HG03432 (cell line): Measurements from ENCODE around the gene CACFD1.
"Not testable (repeated sequence)": the region's sequence is repeated elsewhere in the genome, so short reads cannot be mapped to it uniquely, and the experiment has no call there.

Experiments
- ATAC-seq: cut with Tn5 transposase; IDR thresholded peaks from one replicate; pipeline ENCODE4 v1.9.1; 2021; ENCODE audit warnings: mild to moderate bottlenecking, moderate library complexity; ENCODE audit not compliant: unreplicated experiment

Gene CACFD1

GRCh38 chr9:133439337-133439736, 20.4 kb upstream of the CACFD1 start:
- no peak for ATAC-seq

- peak; percentile 47 for ATAC-seq
Observed at GRCh38 chr9:133440874-133441273, 18.9 kb upstream of the CACFD1 start.

DNA sequence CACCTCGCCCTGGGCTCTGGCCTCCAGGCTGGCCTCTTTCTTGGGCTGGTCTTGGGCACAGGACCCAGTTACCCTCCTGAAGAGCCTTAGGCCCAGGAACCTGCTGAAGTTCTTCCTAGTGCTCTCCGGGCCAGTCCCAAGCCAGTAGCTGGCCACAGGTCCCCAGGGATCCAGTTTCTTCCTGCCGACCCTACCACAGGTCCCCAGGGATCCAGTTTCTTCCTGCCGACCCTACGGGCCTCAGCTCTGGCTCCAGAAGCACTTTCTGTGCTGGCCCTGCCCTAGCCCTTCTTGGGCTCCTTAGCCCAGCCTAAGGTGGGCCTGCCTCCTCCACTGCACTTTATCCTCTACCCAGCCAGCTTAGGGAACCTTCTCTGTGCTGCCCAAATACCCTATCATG, 18.2 kb upstream of the CACFD1 start:
- ATAC-seq, result no peak

DNA sequence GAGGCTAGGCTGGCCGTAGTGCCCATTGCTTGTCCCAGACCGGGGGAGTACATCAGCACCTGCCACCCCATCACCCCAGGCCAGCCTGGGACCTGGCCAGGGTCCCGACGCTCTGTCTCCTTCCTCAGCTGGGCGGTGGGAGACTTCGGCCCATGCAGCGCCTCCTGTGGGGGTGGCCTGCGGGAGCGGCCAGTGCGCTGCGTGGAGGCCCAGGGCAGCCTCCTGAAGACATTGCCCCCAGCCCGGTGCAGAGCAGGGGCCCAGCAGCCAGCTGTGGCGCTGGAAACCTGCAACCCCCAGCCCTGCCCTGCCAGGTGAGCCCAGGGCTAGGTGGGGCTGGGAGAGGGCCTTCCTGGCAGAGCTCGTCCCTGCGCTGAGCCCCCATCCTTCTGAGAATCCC, 16.5 kb upstream of the CACFD1 start:
- ATAC-seq, result no peak

- ATAC-seq, result no peak
Observed at GRCh38 chr9:133443982-133444381, 15.8 kb upstream of the CACFD1 start.

GRCh38 chr9:133445293-133445969, 14.3 kb upstream of the CACFD1 start:
- no peak for ATAC-seq

GRCh38 chr9:133448487-133448972, 11.2 kb upstream of the CACFD1 start:
- no peak for ATAC-seq

GRCh38 chr9:133449760-133450159, 10.0 kb upstream of the CACFD1 start:
- no peak for ATAC-seq

GRCh38 chr9:133451865-133452264, 7.9 kb upstream of the CACFD1 start:
- ATAC-seq, result not testable (repeated sequence)

DNA sequence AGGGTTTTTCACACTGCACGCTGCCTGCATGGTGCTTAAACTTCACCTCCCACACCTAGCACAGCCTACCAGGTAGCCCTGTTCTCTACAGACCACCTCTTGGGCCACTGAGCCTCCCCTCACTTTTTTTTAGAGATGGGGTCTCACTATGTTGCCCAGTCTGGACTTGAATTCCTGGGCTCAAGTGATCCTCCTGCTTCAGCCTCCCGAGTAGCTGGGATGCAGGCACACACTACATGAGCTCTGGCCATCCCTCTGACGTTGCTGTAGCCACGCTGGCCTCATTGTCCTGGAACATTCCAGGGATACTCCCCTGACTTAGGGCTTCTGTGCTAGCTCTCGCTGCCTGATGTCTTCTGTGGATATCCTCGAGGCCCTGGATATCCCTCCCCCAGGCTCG, 7.2 kb upstream of the CACFD1 start:
- no peak for ATAC-seq

DNA sequence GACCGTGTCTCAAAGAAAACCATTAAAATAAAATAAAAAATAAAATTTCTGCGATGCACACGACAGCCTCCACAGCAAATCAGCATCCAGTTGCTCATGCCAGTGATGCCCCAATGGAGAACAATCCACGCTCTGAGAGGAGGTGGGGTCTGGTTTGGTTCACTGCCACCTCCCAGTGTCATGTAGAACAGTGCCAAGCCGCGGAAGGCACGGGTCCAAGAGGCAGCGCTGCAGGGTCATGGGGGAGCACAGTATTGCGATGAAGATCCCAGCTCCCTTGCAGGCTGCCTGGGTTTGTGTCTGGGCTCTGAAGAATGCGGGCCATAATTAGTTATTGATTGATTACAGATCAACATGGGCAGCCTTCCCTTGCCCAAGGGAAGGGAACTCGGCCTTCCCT, 6.1 kb upstream of the CACFD1 start:
- no peak for ATAC-seq

DNA sequence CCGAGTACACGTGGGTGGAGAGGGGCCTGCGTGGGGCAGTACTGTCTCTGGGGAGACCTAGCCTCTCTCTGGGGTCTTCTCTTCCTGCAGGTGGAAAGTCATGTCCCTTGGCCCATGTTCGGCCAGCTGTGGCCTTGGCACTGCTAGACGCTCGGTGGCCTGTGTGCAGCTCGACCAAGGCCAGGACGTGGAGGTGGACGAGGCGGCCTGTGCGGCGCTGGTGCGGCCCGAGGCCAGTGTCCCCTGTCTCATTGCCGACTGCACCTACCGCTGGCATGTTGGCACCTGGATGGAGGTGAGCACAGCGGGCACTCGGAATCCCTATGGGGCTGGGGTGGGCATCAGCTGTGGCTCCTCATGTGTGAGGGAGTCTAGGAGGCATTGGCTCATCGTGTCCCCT, 5.5 kb upstream of the CACFD1 start:
- ATAC-seq, result no peak

GRCh38 chr9:133454943-133455673, 4.7 kb upstream of the CACFD1 start:
- ATAC-seq, result no peak

GRCh38 chr9:133455936-133456335, 3.8 kb upstream of the CACFD1 start:
- ATAC-seq, result no peak

DNA sequence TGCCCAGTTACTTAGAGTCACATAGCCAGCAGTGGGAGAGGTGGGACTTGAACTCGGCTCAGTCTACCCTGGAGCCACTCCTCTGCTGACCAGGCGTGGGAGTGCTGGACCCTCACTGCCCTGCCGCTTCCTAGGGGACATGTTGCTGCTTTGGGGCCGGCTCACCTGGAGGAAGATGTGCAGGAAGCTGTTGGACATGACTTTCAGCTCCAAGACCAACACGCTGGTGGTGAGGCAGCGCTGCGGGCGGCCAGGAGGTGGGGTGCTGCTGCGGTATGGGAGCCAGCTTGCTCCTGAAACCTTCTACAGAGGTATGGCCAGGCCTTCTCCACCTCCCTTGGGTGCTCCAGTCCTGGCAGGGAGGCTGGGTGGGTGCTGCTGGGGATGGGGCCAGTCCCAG, 3.4 kb upstream of the CACFD1 start:
- no peak for ATAC-seq

DNA sequence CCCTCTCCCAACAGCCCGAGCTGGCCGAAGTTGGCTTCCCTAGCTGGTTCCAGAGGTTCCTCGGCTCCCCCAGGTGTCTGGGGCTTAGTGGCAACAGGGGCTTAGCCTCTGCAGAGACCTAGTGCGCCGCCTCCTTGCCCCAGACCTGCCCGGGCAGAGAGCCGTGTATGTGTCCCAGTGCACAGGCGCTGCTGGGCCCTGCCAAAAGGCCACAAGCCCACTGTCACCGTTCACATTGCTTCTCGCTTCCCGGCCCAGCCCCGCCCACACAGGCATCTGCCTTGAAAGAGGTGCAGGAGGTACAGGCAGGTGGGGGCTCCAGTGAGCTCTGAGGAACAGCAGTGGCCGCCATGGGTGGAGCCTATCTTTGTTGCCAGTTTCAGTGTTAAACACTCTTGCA, 2.5 kb upstream of the CACFD1 start:
- ATAC-seq, result no peak

GRCh38 chr9:133457748-133458147, 2.0 kb upstream of the CACFD1 start:
- no peak for ATAC-seq

GRCh38 chr9:133458643-133459312, 1.0 kb upstream of the CACFD1 start:
- no peak for ATAC-seq

GRCh38 chr9:133460405-133461175, 812 bp downstream of the CACFD1 start:
- ATAC-seq, result peak; percentile 21

DNA sequence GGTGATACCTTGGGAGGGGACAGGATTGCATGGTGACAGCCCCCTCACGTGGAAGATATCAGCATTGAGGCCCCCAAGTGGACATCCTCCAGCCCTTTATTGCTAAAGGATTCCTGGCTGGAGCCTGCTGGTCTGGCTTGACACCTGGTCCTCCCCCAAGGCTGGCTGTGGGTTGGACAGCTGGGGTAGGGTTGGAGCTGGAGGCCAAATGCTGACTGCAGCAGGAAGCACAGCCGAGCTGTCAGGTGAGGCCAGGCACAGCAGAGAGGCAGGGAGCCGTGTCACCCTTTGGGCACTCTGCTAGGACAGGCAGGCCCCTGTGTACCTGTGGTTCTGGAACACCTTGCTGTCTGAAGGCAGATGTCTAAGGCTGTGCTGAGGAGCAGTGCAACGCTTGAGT, 2.2 kb downstream of the CACFD1 start:
- no peak for ATAC-seq

DNA sequence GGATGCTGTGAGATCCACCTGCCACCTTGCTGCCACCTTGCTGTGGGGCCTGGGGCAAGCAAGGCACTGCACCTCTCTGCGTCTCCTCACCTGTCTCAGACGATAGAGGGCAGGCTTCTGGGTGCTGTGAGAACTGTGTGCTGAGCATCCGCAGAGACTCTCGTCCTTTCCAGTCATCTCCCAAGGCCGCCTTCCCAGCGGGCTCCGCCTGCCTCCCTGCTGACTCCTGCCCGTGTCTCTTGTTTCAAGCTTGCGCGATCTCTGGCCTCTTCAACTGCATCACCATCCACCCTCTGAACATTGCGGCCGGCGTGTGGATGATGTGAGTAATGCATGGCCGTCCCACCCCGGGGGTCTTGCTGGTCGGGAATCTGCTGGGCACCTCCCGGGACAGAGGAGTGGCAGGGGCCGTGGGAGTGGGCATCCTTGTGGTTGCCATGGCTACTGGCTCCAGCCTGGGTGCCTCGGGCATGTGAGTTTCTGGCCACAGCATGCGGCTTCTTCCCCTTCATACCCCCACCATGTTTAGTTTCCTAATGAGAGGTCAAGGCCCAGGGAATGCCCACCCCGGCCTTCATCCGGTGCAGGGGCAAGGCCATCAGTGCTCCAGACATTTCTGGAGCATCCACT, 3.6 kb downstream of the CACFD1 start:
- no peak for ATAC-seq
